ES-I3 (cell line): Measurements from ENCODE around the gene BCAS3.
"Not testable (repeated sequence)": the region's sequence is repeated elsewhere in the genome, so short reads cannot be mapped to it uniquely, and the experiment has no call there.

ENCODE experiments used
- H3K36me3 ChIP-seq: 2 replicates; pipeline ENCODE4 v1.6.1; 2013; ENCODE audit warnings: mild to moderate bottlenecking, low read length, control low read depth, moderate library complexity; ENCODE audit not compliant: insufficient read depth
- H3K4me1 ChIP-seq: 2 replicates; pipeline ENCODE4 v1.6.1; 2013; ENCODE audit warnings: mild to moderate bottlenecking, control low read depth, low read length; ENCODE audit not compliant: insufficient read depth
- H3K9ac ChIP-seq: 2 replicates; pipeline ENCODE4 v1.6.1; 2013; ENCODE audit warnings: low read depth, mild to moderate bottlenecking, low read length, moderate library complexity
- H3K9me3 ChIP-seq: 2 replicates; pipeline ENCODE4 v1.6.1; 2013; ENCODE audit warnings: mild to moderate bottlenecking, low read length, moderate library complexity; ENCODE audit not compliant: control insufficient read depth, insufficient read depth

Gene BCAS3

GRCh38 chr17:60814941-60815340, 137.3 kb downstream of the BCAS3 start:
- not testable (repeated sequence) for H3K4me1 ChIP-seq, H3K36me3 ChIP-seq, H3K9ac ChIP-seq, H3K9me3 ChIP-seq

- Histone ChIP-seq H3K9ac (no peak overlapping the region), H3K9me3 (no peaks in the 10 kb centered on the region), H3K4me1 (0 out of 2 replicates have a peak, but pooled peaks cover 5% of the 10 kb centered on the region), H3K36me3 (no peaks in the 10 kb centered on the region)
Observed at GRCh38 chr17:60817192-60817591, 139.5 kb downstream of the BCAS3 start.

GRCh38 chr17:60819447-60820130, 141.9 kb downstream of the BCAS3 start:
- no peaks in the 10 kb centered on the region for H3K36me3 ChIP-seq

GRCh38 chr17:60823515-60823914, 145.9 kb downstream of the BCAS3 start:
- H3K9ac ChIP-seq, result no peak overlapping the region
- H3K9me3 ChIP-seq, result no peaks in the 10 kb centered on the region
- no peaks in the 10 kb centered on the region for H3K36me3 ChIP-seq
- 0 out of 2 replicates have a peak, but pooled peaks cover 5% of the 10 kb centered on the region for H3K4me1 ChIP-seq

More at GRCh38 chr17:60819447-60820130, 141.9 kb downstream of the BCAS3 start:
- H3K4me1 ChIP-seq, result 0 out of 2 replicates have a peak, but pooled peaks cover 5% of the 10 kb centered on the region
- no peaks in the 10 kb centered on the region for H3K9me3 ChIP-seq
- H3K9ac ChIP-seq, result no peak overlapping the region

GRCh38 chr17:60825351-60825750, 147.7 kb downstream of the BCAS3 start:
- H3K9me3 ChIP-seq, result no peaks in the 10 kb centered on the region
- H3K4me1 ChIP-seq, result no peaks in the 10 kb centered on the region
- no peak overlapping the region for H3K9ac ChIP-seq
- H3K36me3 ChIP-seq, result no peaks in the 10 kb centered on the region

GRCh38 chr17:60827943-60828342, 150.3 kb downstream of the BCAS3 start:
- Histone ChIP-seq H3K9me3 (no peaks in the 10 kb centered on the region), H3K36me3 (no peaks in the 10 kb centered on the region), H3K4me1 (no peaks in the 10 kb centered on the region), H3K9ac (no peak overlapping the region)

- Histone ChIP-seq H3K9me3 (no peaks in the 10 kb centered on the region), H3K4me1 (no peaks in the 10 kb centered on the region), H3K9ac (no peak overlapping the region), H3K36me3 (no peaks in the 10 kb centered on the region)
Observed at GRCh38 chr17:60832151-60832585, 154.5 kb downstream of the BCAS3 start.

GRCh38 chr17:60832631-60833030, 155.0 kb downstream of the BCAS3 start:
- Histone ChIP-seq H3K9ac (no peak overlapping the region), H3K36me3 (no peaks in the 10 kb centered on the region), H3K9me3 (no peaks in the 10 kb centered on the region), H3K4me1 (no peaks in the 10 kb centered on the region)

- Histone ChIP-seq H3K36me3 (no peaks in the 10 kb centered on the region), H3K4me1 (no peaks in the 10 kb centered on the region), H3K9ac (no peak overlapping the region), H3K9me3 (no peaks in the 10 kb centered on the region)
Observed at GRCh38 chr17:60840456-60840855, 162.8 kb downstream of the BCAS3 start.

GRCh38 chr17:60845012-60845411, 167.4 kb downstream of the BCAS3 start:
- no peaks in the 10 kb centered on the region for H3K4me1 ChIP-seq
- H3K9me3 ChIP-seq, result no peaks in the 10 kb centered on the region
- no peak overlapping the region for H3K9ac ChIP-seq
- no peaks in the 10 kb centered on the region for H3K36me3 ChIP-seq

- Histone ChIP-seq H3K36me3 (no peaks in the 10 kb centered on the region), H3K4me1 (no peaks in the 10 kb centered on the region), H3K9me3 (no peaks in the 10 kb centered on the region), H3K9ac (no peak overlapping the region)
Observed at GRCh38 chr17:60846175-60846574, 168.5 kb downstream of the BCAS3 start.

GRCh38 chr17:60851181-60851580, 173.5 kb downstream of the BCAS3 start:
- Histone ChIP-seq H3K36me3 (no peaks in the 10 kb centered on the region), H3K9ac (no peak overlapping the region), H3K9me3 (no peaks in the 10 kb centered on the region), H3K4me1 (no peaks in the 10 kb centered on the region; the same call in 1 of the 2 replicates)

- Histone ChIP-seq H3K9ac (no peak overlapping the region), H3K9me3 (no peaks in the 10 kb centered on the region), H3K36me3 (no peaks in the 10 kb centered on the region), H3K4me1 (no peaks in the 10 kb centered on the region)
Observed at GRCh38 chr17:60857556-60858080, 180.0 kb downstream of the BCAS3 start.

GRCh38 chr17:60862482-60862881, 184.8 kb downstream of the BCAS3 start:
- Histone ChIP-seq H3K9me3 (no peaks in the 10 kb centered on the region), H3K4me1 (no peaks in the 10 kb centered on the region), H3K9ac (no peak overlapping the region), H3K36me3 (no peaks in the 10 kb centered on the region)

GRCh38 chr17:60863892-60864707, 186.4 kb downstream of the BCAS3 start:
- Histone ChIP-seq H3K9ac (no peak overlapping the region), H3K36me3 (no peaks in the 10 kb centered on the region), H3K4me1 (no peaks in the 10 kb centered on the region), H3K9me3 (no peaks in the 10 kb centered on the region)
